Uterus (tissue), 4 donors: ENCODE data around the gene KLK4. TPM values are rescaled to one million over a fixed set of nuclear protein-coding genes. Genes with fewer than 3 reads are reported as not detected.

ENCODE experiments used
- DNase-seq, 2 donors: peaks; one replicate each; pipeline ENCODE4 v3.0.0-alpha.2; 2019 to 2020
- H3K27ac ChIP-seq, 2 donors: fragments of 200-600 bp; sonication (generic); 1 replicate in 1 of 2; 2 replicates in 1 of 2; pipeline ENCODE4 v1.5.1; 2016 to 2018
- H3K27me3 ChIP-seq, 2 donors: fragments of 200-600 bp; sonication (generic); one replicate each; pipeline ENCODE4 v1.5.1; 2018 to 2019; ENCODE audit warnings: control low read depth in 1 of 2
- H3K36me3 ChIP-seq, 2 donors: fragments of 200-600 bp; sonication (generic); one replicate each; pipeline ENCODE4 v1.5.1; 2019; ENCODE audit warnings: control low read depth in 1 of 2
- H3K4me1 ChIP-seq, 2 donors: fragments of 200-600 bp; sonication (generic); one replicate each; pipeline ENCODE4 v1.5.1; 2018 to 2019; ENCODE audit warnings: control low read depth in 1 of 2
- H3K4me3 ChIP-seq, 2 donors: fragments of 200-600 bp; sonication (generic); 1 replicate in 1 of 2; 2 replicates in 1 of 2; pipeline ENCODE4 v1.5.1; 2018 to 2019; ENCODE audit warnings: mild to moderate bottlenecking in 1 of 2
- H3K9me3 ChIP-seq, 2 donors: fragments of 200-600 bp; sonication (generic); one replicate each; pipeline ENCODE4 v1.5.1; 2019; ENCODE audit warnings: control low read depth in 1 of 2
- POLR2A ChIP-seq, 2 donors: fragments of 450-650 bp; IDR thresholded peaks; one replicate each; pipeline ENCODE4 v1.6.1; 2016; ENCODE audit warnings: antibody characterized with exemption in 2 of 2, mild to moderate bottlenecking in 1 of 2, moderate library complexity in 1 of 2
- intact Hi-C: fragments of 100-400 bp; cut with DNase I; formaldehyde crosslinking; loops from one replicate; pipeline ENCODE4 v1.15.1; 2023; ENCODE audit warnings: low total_unique reads
- total RNA-seq, 4 donors: library from RNA; depleted of rRNA in 3 of 4; stranded (reverse); fragments of >200 nt in 3 of 4; gene quantifications; one replicate each; pipeline versions ENCODE4 v1.1.0 to v1.2.4, GENCODE V29; 2014 to 2023
- TF ChIP-seq, protein P1 (sequence below), 4 experiments: fragments of 200-600 bp in 2 of 4; fragments of 450-650 bp in 2 of 4; sonication (generic) in 2 of 4; IDR thresholded peaks; one replicate each; pipeline ENCODE4 v1.5.1; 2016 to 2019; ENCODE audit warnings: antibody characterized with exemption in 4 of 4, mild to moderate bottlenecking in 2 of 4, moderate library complexity in 1 of 4
- donor health status: DM: yes; HTN: yes; CAD: no.

The KLK4 gene
- total RNA-seq, 4 donors from 2014 or later, result 3.4 TPM; not detected in 3

DNA sequence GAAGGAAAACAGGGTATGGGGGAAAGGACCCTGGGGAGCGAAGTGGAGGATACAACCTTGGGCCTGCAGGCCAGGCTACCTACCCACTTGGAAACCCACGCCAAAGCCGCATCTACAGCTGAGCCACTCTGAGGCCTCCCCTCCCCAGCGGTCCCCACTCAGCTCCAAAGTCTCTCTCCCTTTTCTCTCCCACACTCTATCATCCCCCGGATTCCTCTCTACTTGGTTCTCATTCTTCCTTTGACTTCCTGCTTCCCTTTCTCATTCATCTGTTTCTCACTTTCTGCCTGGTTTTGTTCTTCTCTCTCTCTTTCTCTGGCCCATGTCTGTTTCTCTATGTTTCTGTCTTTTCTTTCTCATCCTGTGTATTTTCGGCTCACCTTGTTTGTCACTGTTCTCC lies 53.8 kb downstream of the KLK4 start:
- Histone ChIP-seq H3K4me1 (no peaks in the 10 kb centered on the region), H3K27ac (no peak overlapping the region), H3K4me3 (no peak overlapping the region), H3K36me3 (no peaks in the 10 kb centered on the region), H3K27me3 (no peaks in the 10 kb centered on the region), H3K9me3 (no peaks in the 10 kb centered on the region)
- intact Hi-C loops, result no loop called here
- DNase-seq, result no peak
- no peak for TF ChIP-seq POLR2A (IDR thresholded peaks at IDR 0.05)
- TF ChIP-seq, protein P1, sequence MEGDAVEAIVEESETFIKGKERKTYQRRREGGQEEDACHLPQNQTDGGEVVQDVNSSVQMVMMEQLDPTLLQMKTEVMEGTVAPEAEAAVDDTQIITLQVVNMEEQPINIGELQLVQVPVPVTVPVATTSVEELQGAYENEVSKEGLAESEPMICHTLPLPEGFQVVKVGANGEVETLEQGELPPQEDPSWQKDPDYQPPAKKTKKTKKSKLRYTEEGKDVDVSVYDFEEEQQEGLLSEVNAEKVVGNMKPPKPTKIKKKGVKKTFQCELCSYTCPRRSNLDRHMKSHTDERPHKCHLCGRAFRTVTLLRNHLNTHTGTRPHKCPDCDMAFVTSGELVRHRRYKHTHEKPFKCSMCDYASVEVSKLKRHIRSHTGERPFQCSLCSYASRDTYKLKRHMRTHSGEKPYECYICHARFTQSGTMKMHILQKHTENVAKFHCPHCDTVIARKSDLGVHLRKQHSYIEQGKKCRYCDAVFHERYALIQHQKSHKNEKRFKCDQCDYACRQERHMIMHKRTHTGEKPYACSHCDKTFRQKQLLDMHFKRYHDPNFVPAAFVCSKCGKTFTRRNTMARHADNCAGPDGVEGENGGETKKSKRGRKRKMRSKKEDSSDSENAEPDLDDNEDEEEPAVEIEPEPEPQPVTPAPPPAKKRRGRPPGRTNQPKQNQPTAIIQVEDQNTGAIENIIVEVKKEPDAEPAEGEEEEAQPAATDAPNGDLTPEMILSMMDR (IDR thresholded peaks at IDR 0.05), result no peak

Other genes with a start within 250 kb of the KLK4 start
- gene SHANK1, start 191.6 kb downstream of the KLK4 start, total RNA-seq, result 1 to 10 TPM in 2 of 4 donors, not detected in 2; 4.0 to 6.5 TPM
- gene CLEC11A, start 188.0 kb downstream of the KLK4 start, total RNA-seq, result 100 to 1,000 TPM in 1 of 4 donors, 10 to 100 TPM in 1, 1 to 10 TPM in 2; 1.5 to 105 (median 10.9) TPM
- gene GPR32, start 140.9 kb downstream of the KLK4 start, total RNA-seq, result not detected
- gene ACP4, start 121.0 kb downstream of the KLK4 start, total RNA-seq, result not detected
- gene KLK1, start 87.6 kb downstream of the KLK4 start, total RNA-seq, result under 1 TPM in 1 of 4 donors, not detected in 3; 0.82 TPM
- gene KLK15, start 77.8 kb downstream of the KLK4 start, total RNA-seq, result not detected
- gene KLK3, start 56.5 kb downstream of the KLK4 start, total RNA-seq, result 1 to 10 TPM in 1 of 4 donors, not detected in 3; 1.4 TPM
- under 1 TPM in 1 of 4 donors, not detected in 3; 0.41 TPM for gene KLK2, start 38.0 kb downstream of the KLK4 start, total RNA-seq
- gene KLK5, start 41.6 kb upstream of the KLK4 start, total RNA-seq, result 1 to 10 TPM in 1 of 4 donors, under 1 TPM in 1, not detected in 2; 0.69 to 1.0 TPM
- gene KLK6, start 58.2 kb upstream of the KLK4 start, total RNA-seq, result 1 to 10 TPM in 1 of 4 donors, under 1 TPM in 1, not detected in 2; 0.46 to 1.0 TPM
- 1 to 10 TPM in 1 of 4 donors, under 1 TPM in 1, not detected in 2; 0.14 to 1.1 TPM for gene KLK7, start 72.5 kb upstream of the KLK4 start, total RNA-seq
- gene KLK8, start 90.2 kb upstream of the KLK4 start, total RNA-seq, result 1 to 10 TPM in 1 of 4 donors, not detected in 3; 4.8 TPM
- gene KLK10, start 108.3 kb upstream of the KLK4 start, total RNA-seq, result 1 to 10 TPM in 2 of 4 donors, not detected in 2; 3.8 to 4.1 TPM
- gene KLK11, start 115.2 kb upstream of the KLK4 start, total RNA-seq, result 1 to 10 TPM in 2 of 4 donors, not detected in 2; 1.3 to 2.0 TPM
- not detected for gene KLK12, start 123.6 kb upstream of the KLK4 start, total RNA-seq
- not detected for gene KLK13, start 153.7 kb upstream of the KLK4 start, total RNA-seq
- under 1 TPM in 1 of 4 donors, not detected in 3; 0.76 TPM for gene KLK14, start 171.5 kb upstream of the KLK4 start, total RNA-seq
- gene CTU1, start 197.0 kb upstream of the KLK4 start, total RNA-seq, result 10 to 100 TPM in 1 of 4 donors, 1 to 10 TPM in 2, not detected in 1; 7.8 to 27.7 (median 8.4) TPM
- gene SIGLEC9, start 213.5 kb upstream of the KLK4 start, total RNA-seq, result 1 to 10 TPM in 3 of 4 donors, under 1 TPM in 1; 0.51 to 2.6 (median 1.7) TPM
- gene SIGLEC7, start 230.9 kb upstream of the KLK4 start, total RNA-seq, result under 1 TPM in 2 of 4 donors, not detected in 2; 0.14 to 0.59 TPM